Peyer's patch (tissue), 4 donors: ENCODE measurements around the gene SIGLEC7. TPM values are rescaled to one million over a fixed set of nuclear protein-coding genes. Genes with fewer than 3 reads are reported as not detected.

Experiments used
- DNase-seq, 3 donors: peaks; one replicate each; pipeline ENCODE4 v3.0.0-alpha.2; 2017 to 2019
- H3K27ac ChIP-seq, 4 donors: fragments of 200-600 bp; sonication (generic); one replicate each; pipeline ENCODE4 v1.5.1; 2016 to 2019
- H3K27me3 ChIP-seq, 2 donors: fragments of 200-600 bp; sonication (generic); one replicate each; pipeline ENCODE4 v1.5.1; 2019
- H3K36me3 ChIP-seq, 3 donors: fragments of 200-600 bp; sonication (generic); one replicate each; pipeline ENCODE4 v1.5.1; 2016 to 2019
- H3K4me1 ChIP-seq, 4 donors: fragments of 200-600 bp; sonication (generic); one replicate each; pipeline ENCODE4 v1.5.1; 2016 to 2019
- H3K4me3 ChIP-seq, 4 donors: fragments of 200-600 bp; sonication (generic); 1 replicate in 3 of 4; 2 replicates in 1 of 4; pipeline ENCODE4 v1.5.1; 2016 to 2019; ENCODE audit warnings: mild to moderate bottlenecking in 1 of 4
- H3K9me3 ChIP-seq, 4 donors: fragments of 200-600 bp; sonication (generic); one replicate each; pipeline ENCODE4 v1.5.1; 2016 to 2019; ENCODE audit warnings: mild to moderate bottlenecking in 1 of 4
- POLR2A ChIP-seq, 2 donors: fragments of 450-650 bp; IDR thresholded peaks; one replicate each; pipeline ENCODE4 v1.5.1; 2017; ENCODE audit warnings: antibody characterized with exemption in 2 of 2, mild to moderate bottlenecking in 2 of 2, moderate library complexity in 2 of 2
- total RNA-seq, 4 donors: library from RNA; depleted of rRNA; stranded (reverse); fragments of >200 nt; gene quantifications; one replicate each; pipeline ENCODE4 v1.1.0, GENCODE V29; 2016
- TF ChIP-seq, protein P1 (sequence below), 6 experiments: fragments of 450-650 bp in 4 of 6; fragments of 200-600 bp in 2 of 6; sonication (generic) in 1 of 6; IDR thresholded peaks; one replicate each; pipeline ENCODE4 v1.5.1; 2017 to 2019; ENCODE audit warnings: antibody characterized with exemption in 6 of 6, mild to moderate bottlenecking in 3 of 6, moderate library complexity in 1 of 6

SIGLEC7 gene
- total RNA-seq, 4 donors from 2014 or later = not detected

DNA sequence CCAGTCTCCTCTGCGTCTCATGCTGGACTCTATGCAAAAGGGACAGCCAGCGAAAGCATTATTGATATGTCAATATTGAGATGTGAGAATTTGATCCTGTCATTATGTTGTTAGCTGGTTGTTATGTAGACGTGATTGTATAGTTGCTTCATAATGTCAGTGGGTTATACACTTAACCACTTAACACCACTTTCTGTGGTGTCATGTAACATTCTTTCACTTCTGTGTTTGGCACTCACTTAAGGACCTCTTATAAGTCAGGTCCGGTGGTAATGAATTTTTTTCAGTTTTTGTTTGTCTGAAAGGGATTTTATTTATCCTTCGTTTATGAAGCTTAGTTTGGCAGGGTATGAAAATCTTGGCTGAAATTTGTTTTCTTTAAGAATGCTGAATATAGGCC lies 7.1 kb upstream of the SIGLEC7 start:
- TF ChIP-seq, protein P1, sequence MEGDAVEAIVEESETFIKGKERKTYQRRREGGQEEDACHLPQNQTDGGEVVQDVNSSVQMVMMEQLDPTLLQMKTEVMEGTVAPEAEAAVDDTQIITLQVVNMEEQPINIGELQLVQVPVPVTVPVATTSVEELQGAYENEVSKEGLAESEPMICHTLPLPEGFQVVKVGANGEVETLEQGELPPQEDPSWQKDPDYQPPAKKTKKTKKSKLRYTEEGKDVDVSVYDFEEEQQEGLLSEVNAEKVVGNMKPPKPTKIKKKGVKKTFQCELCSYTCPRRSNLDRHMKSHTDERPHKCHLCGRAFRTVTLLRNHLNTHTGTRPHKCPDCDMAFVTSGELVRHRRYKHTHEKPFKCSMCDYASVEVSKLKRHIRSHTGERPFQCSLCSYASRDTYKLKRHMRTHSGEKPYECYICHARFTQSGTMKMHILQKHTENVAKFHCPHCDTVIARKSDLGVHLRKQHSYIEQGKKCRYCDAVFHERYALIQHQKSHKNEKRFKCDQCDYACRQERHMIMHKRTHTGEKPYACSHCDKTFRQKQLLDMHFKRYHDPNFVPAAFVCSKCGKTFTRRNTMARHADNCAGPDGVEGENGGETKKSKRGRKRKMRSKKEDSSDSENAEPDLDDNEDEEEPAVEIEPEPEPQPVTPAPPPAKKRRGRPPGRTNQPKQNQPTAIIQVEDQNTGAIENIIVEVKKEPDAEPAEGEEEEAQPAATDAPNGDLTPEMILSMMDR (IDR thresholded peaks at IDR 0.05) = no peak
- TF ChIP-seq POLR2A (IDR thresholded peaks at IDR 0.05) = no peak
- Histone ChIP-seq H3K27me3 (no peaks in the 10 kb centered on the region), H3K4me3 (no peak overlapping the region), H3K9me3 (no peaks in the 10 kb centered on the region), H3K27ac (no peak overlapping the region), H3K4me1 (no peaks in the 10 kb centered on the region), H3K36me3 (no peaks in the 10 kb centered on the region)
- no peak for DNase-seq

DNA sequence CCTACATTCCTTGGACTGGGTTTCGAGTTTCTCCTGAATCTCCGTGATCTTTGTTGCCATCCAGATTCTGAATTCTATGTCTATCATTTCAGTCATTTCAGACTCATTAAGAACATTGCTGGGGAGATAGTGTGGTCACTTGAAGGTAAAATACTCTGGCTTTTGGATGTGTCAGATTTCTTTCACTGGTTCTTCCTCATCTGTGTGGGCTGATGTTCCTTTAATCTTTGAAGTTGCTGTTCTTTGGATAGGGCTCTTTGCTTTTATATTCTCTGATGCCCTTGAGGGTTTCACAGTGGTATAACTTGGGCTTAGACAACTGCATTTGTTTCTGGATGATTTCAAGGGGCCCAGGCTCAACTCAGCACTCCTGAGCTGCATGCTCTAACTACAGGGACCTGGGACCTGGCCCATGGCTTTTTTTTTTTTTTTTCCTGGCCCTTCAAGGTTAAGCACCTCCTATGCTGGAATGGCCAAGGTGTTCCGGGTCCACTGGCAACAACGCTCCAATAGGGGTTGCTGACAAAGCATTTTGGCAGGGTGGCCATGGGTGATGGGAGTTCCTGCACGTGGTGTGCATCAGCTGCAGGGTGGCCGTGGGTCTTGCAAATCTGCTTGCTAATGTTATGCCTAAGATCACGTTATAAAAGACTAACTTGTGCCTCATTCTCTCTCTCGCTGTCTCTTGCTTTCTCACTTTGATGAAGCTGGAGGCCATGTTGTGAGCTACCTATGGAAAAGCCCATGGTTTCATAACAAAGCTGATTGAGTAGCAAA lies 5.9 kb upstream of the SIGLEC7 start:
- H3K27ac ChIP-seq = no peak overlapping the region
- no peaks in the 10 kb centered on the region for H3K36me3 ChIP-seq
- no peaks in the 10 kb centered on the region for H3K27me3 ChIP-seq
- H3K9me3 ChIP-seq = no peaks in the 10 kb centered on the region
- no peaks in the 10 kb centered on the region for H3K4me1 ChIP-seq
- TF ChIP-seq, protein P1 (IDR thresholded peaks at IDR 0.05) = no peak
- TF ChIP-seq POLR2A (IDR thresholded peaks at IDR 0.05) = no peak
- no peak for DNase-seq
- H3K4me3 ChIP-seq = no peak overlapping the region

DNA sequence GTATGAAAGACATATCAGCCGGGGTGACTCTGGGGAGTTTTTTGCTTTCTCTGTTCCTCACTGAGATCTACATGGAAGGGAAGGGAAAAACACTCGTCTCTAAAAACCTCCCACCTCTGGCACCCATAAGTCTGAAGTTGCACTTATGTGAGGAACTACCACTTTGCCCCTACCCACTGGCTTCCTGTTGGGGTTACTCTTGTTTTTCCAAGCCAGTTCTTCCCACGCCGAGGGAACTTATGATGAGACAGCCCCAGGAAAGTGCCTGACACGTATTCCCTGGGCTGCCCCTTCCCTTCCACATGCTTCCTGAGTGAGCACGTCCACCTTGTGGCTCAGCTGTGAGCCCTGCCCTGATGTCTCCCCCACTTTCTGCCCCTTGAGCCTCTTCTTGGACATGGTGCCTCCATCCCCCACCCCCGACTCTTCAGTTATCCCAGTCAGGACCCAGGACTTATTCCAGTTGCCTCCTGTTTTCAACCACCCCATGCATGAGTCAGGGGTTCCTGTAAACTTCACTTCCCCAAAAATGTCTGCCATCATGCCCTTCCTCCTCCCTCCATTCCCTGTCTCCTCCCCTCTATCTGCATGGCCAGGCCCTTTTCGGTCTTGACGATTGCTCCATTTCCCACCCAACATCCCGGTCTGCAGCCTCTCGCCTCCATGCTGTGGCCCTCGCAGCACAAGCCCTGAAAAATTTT lies 5.1 kb upstream of the SIGLEC7 start:
- DNase-seq = no peak
- no peak for TF ChIP-seq POLR2A (IDR thresholded peaks at IDR 0.05)
- TF ChIP-seq, protein P1 (IDR thresholded peaks at IDR 0.05) = no peak
- no peak overlapping the region for H3K4me3 ChIP-seq
- H3K4me1 ChIP-seq = no peaks in the 10 kb centered on the region
- H3K9me3 ChIP-seq = no peaks in the 10 kb centered on the region
- H3K36me3 ChIP-seq = no peaks in the 10 kb centered on the region
- no peaks in the 10 kb centered on the region for H3K27me3 ChIP-seq
- H3K27ac ChIP-seq = peak overlapping the region in 3 of 4 donors; percentile 31 to 50 (median 39)

DNA sequence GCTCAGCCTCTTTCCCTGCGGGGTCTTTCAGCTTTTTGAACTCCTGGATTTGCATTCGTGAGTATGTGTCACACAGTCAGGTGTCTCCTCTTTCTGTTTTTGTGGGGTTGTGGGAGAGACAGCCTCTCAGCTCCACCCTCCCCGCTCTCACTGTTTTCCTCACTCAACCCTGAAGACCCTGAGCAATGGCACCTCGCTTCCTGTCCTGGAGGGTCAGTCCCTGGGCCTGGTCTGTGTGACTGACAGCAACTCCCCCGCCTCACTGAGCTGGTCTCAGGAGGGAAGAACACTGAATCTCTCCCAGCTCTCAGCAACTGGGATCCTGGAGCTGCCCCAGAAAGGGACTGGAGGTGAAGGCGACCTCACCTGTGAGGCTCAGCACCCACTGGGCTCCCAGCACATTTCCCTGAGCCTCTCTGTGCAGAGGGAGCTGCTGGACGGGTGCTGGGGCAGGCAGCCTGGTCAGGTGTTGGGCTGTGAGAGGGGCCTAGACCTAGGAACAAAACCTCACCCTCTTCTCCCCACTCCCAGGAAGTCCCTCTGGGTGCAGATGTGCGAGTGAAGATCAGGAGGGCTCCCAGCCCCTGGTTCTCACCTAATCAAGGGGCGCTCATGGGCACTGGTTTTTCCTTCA lies 4.2 kb upstream of the SIGLEC7 start:
- Histone ChIP-seq H3K9me3 (no peaks in the 10 kb centered on the region), H3K36me3 (no peaks in the 10 kb centered on the region), H3K27ac (peak overlapping the region in 2 of 4 donors; percentile 31 to 50), H3K4me1 (no peaks in the 10 kb centered on the region), H3K4me3 (no peak overlapping the region), H3K27me3 (no peaks in the 10 kb centered on the region)
- DNase-seq = no peak
- no peak for TF ChIP-seq POLR2A (IDR thresholded peaks at IDR 0.05)
- TF ChIP-seq, protein P1 (IDR thresholded peaks at IDR 0.05) = no peak

DNA sequence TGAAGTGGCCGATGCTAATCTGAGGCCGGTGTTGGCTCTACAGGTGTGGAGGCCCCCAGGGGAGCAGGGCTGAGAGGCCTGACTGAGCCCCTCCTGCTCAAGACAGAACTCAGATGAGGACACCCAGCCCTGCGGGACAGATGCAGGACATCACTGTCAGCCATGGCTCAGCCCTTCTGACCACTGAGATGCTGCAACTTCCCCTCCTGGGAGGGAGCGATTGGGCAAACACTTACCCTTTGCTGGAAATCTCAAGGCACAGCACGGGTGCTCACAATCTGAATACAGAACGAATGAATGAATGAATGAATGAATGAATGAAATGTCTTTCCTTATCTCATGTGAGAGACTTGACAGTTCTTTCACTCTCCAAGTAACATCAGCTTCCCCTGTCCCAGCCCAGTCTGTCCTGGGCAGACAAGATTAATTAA lies 3.5 kb upstream of the SIGLEC7 start:
- no peak for TF ChIP-seq POLR2A (IDR thresholded peaks at IDR 0.05)
- TF ChIP-seq, protein P1 (IDR thresholded peaks at IDR 0.05) = no peak
- peak overlapping the region in 2 of 4 donors; percentile 25 to 50 for H3K27ac ChIP-seq

More for the DNA sequence above, 3.5 kb upstream of the SIGLEC7 start:
- Histone ChIP-seq H3K4me1 (no peaks in the 10 kb centered on the region), H3K4me3 (no peak overlapping the region), H3K36me3 (no peaks in the 10 kb centered on the region), H3K9me3 (no peaks in the 10 kb centered on the region), H3K27me3 (no peaks in the 10 kb centered on the region)
- DNase-seq = peak in 1 of 3 donors; percentile 54
